Measurements from ENCODE around the gene SETD6.

DNA sequence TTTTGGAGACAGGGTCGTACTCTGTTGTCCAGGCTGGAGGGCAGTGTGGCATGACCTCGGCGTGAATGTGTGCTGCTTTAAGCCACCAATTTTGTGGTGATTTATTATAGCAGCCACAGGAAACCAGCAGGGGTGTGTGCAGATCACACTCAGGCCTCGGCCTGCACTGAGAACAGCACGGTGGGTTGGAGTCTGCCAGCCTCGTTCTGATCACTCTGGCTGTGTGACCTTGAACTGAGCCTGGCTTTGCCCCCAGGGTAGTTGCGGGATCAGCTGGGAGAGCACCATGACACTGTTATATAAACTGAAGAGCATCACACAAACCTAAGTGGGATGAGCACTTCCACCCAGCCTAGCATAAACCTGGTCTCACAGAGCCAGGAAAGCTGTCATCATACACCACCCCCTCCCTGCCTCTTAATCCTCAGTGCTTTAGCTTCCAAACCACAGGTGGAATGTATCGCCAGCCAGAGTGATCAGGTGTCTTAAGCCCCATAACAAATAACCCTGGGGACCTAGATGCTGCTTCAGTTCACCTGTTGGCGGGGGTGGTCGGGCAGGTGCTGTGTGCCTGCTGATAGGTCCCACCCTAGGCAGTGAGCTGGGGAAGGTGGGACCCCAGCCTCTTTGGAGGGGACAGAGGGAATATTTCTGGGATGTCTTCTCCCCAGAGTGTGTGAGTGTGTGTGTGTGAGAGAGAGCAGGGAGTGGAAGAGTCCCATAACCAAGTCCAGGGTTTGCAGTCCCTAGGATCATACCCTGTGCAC lies 43.9 kb upstream of the SETD6 start:
- TF ChIP-seq, protein P1, sequence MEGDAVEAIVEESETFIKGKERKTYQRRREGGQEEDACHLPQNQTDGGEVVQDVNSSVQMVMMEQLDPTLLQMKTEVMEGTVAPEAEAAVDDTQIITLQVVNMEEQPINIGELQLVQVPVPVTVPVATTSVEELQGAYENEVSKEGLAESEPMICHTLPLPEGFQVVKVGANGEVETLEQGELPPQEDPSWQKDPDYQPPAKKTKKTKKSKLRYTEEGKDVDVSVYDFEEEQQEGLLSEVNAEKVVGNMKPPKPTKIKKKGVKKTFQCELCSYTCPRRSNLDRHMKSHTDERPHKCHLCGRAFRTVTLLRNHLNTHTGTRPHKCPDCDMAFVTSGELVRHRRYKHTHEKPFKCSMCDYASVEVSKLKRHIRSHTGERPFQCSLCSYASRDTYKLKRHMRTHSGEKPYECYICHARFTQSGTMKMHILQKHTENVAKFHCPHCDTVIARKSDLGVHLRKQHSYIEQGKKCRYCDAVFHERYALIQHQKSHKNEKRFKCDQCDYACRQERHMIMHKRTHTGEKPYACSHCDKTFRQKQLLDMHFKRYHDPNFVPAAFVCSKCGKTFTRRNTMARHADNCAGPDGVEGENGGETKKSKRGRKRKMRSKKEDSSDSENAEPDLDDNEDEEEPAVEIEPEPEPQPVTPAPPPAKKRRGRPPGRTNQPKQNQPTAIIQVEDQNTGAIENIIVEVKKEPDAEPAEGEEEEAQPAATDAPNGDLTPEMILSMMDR (IDR thresholded peaks at IDR 0.05) = no peak
- TF ChIP-seq POLR2A (IDR thresholded peaks at IDR 0.05; ENCODE audit: low read depth) (no peak), POLR2AphosphoS5 (IDR thresholded peaks at IDR 0.05) (no peak)

All from esophagus muscularis mucosa (tissue), 3 donors.